GM10248 (cell line): ENCODE results near the gene PGPEP1.
"Not testable (repeated sequence)": the region's sequence is repeated elsewhere in the genome, so short reads cannot be mapped to it uniquely, and the experiment has no call there.

Source experiments
- CTCF ChIA-PET: fragments of 300-600 bp; sonication (Branson Sonifier 250); formaldehyde crosslinking; extraction: SDS; loops from one replicate; lab custom pipeline; 2021; ENCODE audit warnings: antibody characterized with exemption; lab: Yijun Ruan, JAX
- POLR2A ChIA-PET: fragments of 350-650 bp; sonication (Branson Sonifier 250); formaldehyde crosslinking; extraction: SDS; loops from one replicate; lab custom pipeline; 2020; ENCODE audit warnings: antibody characterized with exemption; lab: Yijun Ruan, JAX
- DNase-seq: peaks from one replicate; pipeline ENCODE4 v3.0.0; 2012; ENCODE audit errors: extremely low spot score
- CTCF ChIP-seq: IDR thresholded peaks from 2 replicates; pipeline ENCODE4 v1.5.1; 2012; ENCODE audit warnings: mild to moderate bottlenecking, low read depth; ENCODE audit errors: extremely low read depth, missing control alignments, control extremely low read depth

PGPEP1 gene

DNA sequence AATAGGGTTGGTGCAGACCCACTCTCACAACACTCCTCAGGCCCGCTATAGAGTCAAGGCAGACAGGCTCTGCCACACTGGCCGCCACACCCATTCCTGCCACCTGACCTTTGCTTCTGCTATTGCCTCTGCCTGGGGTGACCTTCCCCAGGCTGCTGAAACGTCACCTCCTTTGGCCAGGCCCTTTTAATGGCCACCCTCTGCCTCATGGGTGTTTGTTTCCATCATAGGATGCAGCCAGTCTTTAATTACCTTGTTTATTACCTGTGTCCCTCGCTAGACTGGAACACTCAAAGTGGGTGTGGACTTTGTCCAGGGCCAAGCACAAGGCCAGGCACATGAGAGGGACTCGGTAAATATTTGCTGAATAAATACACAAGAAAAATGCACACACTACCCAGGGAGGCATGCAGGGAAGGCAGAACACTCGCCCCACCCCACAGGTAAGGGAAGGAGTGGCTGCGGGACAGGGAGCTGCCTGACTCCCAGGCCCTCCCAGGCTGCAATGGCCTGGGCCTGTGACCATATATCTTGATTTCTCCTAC is 20.7 kb upstream of the PGPEP1 start:
- ChIA-PET POLR2A (interaction anchor here (0.6 to 8.0 kb wide), 2 partner anchors 27 to 40 kb away, joined by 3 to 154 read pairs; partner anchors contain the start of gene JUND), CTCF (interaction anchor here (1.0 to 9.4 kb wide), 3 partner anchors 8 to 115 kb away, joined by 3 to 141 read pairs (median 86); partner anchors contain the start of gene JUND)
- DNase-seq: no peak
- no peak for TF ChIP-seq CTCF

DNA sequence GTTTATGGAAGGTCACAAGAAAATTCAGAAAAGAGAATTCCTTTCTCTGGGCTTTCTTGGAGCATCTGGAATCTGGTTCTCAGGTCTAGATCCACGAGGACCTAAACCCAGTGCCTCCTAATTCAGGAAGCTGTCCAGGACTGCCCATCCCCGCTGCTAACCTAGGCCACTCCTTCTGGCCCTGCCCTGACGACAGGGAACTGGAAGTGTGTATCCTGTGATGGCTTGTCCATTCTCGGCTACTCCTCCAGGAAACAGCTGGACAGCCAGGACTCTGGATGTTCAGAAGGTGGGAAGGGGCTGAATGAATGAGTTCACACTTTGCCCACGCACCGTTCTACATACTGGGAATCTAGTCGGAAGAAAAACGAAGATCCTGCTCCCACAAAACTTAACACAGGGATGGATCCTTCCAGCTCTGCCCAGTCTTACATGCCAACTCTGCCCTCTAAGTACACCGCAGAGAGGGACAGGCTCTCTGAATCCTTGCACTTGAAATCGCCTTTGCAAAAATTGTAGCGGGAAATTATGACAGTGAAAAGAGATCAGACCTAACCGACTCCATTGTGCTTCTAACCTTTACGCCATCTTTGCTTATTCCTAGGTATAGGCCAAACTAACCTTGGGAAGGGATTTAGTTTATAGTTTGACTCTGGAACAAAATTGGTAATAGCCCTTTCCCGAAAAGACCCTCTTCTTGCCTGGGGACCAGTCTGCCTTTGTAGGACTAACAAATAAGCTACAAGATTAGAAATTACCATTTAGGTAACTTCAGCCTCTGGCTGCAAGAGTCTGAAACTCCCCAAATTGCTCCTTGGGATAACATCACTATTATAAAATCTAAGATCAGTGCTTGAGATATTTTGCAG is 19.3 kb upstream of the PGPEP1 start:
- POLR2A ChIA-PET: interaction anchor here (1.3 to 8.0 kb wide), 3 partner anchors 17 to 45 kb away, joined by 4 to 154 read pairs (median 11); partner anchors contain the start of gene JUND
- no peak for DNase-seq
- CTCF ChIA-PET: interaction anchor here (1.0 to 9.4 kb wide), 17 partner anchors 7 to 117 kb away, joined by 3 to 141 read pairs (median 6); partner anchors contain the start of gene JUND
- no peak for TF ChIP-seq CTCF

- TF ChIP-seq CTCF: no peak
- ChIA-PET CTCF (interaction anchor here (0.9 to 9.4 kb wide), 26 partner anchors 8 to 208 kb away, joined by 3 to 141 read pairs (median 5); partner anchors contain the start of genes JUND and LRRC25), POLR2A (interaction anchor here (1.3 to 8.0 kb wide), 3 partner anchors 17 to 46 kb away, joined by 4 to 154 read pairs (median 11); partner anchors contain the start of gene JUND)
- no peak for DNase-seq
Measured at GRCh38 chr19:18321734-18322102, 18.7 kb upstream of the PGPEP1 start.

DNA sequence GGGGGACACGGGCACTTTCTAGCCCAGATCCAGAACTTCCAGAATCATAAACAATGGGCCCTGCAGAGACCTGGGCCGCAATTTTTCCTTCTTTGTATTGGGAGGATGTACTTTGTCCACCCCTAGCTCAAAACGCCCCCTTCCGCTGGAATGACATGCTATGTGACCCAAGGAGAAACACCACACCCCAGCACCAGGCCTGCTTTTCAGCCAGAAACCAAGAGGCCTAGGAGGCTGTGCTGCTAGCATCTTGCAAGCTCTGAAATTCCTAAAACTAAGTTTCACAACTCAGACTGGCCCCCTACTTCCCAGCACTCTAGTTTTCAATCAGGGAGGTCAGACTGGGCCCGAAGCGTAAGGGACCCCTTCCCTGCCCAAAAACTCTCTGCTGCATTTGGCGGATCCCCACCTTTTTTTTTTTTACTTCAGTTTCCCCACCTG is 18.1 kb upstream of the PGPEP1 start:
- CTCF ChIA-PET: interaction anchor here (0.6 to 9.4 kb wide), 33 partner anchors 9 to 209 kb away, joined by 3 to 141 read pairs (median 4); partner anchors contain the start of genes JUND and LRRC25
- TF ChIP-seq CTCF: peak; percentile 60
- POLR2A ChIA-PET: interaction anchor here (0.8 to 8.0 kb wide), 4 partner anchors 18 to 47 kb away, joined by 3 to 154 read pairs (median 8); partner anchors contain the start of gene JUND
- DNase-seq: no peak

- ChIA-PET POLR2A (interaction anchor here (0.8 to 8.0 kb wide), 3 partner anchors 19 to 47 kb away, joined by 3 to 154 read pairs (median 11); partner anchors contain the start of gene JUND), CTCF (interaction anchor here (0.6 to 9.4 kb wide), 28 partner anchors 9 to 210 kb away, joined by 3 to 141 read pairs (median 5); partner anchors contain the start of gene JUND)
- TF ChIP-seq CTCF: peak; percentile 41
- DNase-seq: peak; percentile 99
Measured at GRCh38 chr19:18322759-18323460, 17.5 kb upstream of the PGPEP1 start, which contains the start of gene LSM4. TSS of gene LSM4 (minus strand) at chr19:18323076. CDS start at chr19:18323020, 56 bp downstream.

DNA sequence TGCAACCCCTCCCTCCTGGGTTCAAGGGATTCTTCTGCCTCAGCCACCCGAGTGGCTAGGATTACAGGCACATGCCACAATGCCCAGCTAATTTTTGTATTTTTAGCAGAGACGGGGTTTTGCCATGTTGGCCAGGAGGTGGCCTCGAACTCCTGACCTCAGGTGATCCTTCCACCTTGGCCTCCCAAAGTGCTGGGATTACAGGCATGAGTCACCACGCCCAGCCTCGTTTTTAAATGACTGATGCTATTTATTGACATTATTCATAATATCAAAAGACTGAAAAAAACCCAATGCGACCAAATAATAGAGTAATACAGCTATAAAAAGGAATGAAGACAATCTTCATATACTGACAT is 16.0 kb upstream of the PGPEP1 start:
- CTCF ChIA-PET: interaction anchor here (1.0 to 7.5 kb wide), 4 partner anchors 10 to 46 kb away, joined by 3 to 171 read pairs (median 4); partner anchors contain the start of gene JUND

More for the DNA sequence above, 16.0 kb upstream of the PGPEP1 start:
- POLR2A ChIA-PET: interaction anchor here (5.7 kb wide), 1 partner anchor 45 kb away, joined by 90 read pairs; the partner anchor contains the start of gene JUND
- DNase-seq: not testable (repeated sequence)
